Spleen (tissue), 7 donors: ENCODE measurements around the gene CYS1.

ENCODE experiments used
- POLR2A ChIP-seq, 3 donors: fragments of 450-650 bp; IDR thresholded peaks; one replicate each; pipeline ENCODE4 v1.5.1; 2017; ENCODE audit warnings: antibody characterized with exemption in 3 of 3, mild to moderate bottlenecking in 1 of 3
- POLR2AphosphoS5 ChIP-seq, 3 donors: sonication (generic); formaldehyde crosslinking; IDR thresholded peaks; one replicate each; pipeline ENCODE4 v1.5.1; 2017; ENCODE audit warnings: antibody characterized with exemption in 3 of 3
- TF ChIP-seq, protein P1 (sequence below), 11 experiments: fragments of 200-600 bp in 7 of 11; fragments of 450-650 bp in 4 of 11; sonication (generic) in 4 of 11; IDR thresholded peaks in 8 of 11; conservative IDR thresholded peaks in 3 of 11; 1 replicate in 7 of 11; 2 replicates in 4 of 11; pipeline versions ENCODE4 v1.4.0 to v1.8.0; 2016 to 2021; ENCODE audit warnings: antibody characterized with exemption in 11 of 11, inconsistent platforms in 4 of 11, mild to moderate bottlenecking in 1 of 11
- donor health status: DM: no; HTN: no; CAD: no; lungs with moderate emphysema.
- donor health status: DM: no; HTN: no; CAD: no.
- donor health status: DM: no; HTN: no; CAD: no.

DNA sequence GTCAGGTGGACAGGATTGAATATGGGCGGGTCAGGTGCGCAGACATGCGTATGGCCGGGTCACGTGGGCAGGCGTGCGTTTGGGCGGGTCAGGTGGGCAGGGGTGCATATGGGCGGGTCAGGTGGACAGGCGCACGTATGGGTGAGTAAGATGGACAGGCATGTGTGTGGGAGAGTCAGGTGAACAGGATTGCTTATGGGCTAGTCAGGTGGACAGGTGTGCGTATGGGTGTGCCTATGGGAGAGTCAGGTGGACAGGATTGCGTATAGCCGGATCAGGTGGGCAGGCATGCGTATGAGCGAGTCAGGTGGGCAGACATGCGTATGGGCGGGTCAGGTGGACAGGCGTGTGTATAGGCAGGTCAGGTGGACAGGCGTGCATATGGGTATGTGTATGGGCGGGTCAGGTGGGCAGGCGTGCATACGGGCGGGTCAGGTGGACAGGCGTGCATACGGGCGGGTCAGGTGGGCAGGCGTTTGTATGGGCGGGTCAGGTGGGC, 67.2 kb downstream of the CYS1 start:
- TF ChIP-seq, protein P1, sequence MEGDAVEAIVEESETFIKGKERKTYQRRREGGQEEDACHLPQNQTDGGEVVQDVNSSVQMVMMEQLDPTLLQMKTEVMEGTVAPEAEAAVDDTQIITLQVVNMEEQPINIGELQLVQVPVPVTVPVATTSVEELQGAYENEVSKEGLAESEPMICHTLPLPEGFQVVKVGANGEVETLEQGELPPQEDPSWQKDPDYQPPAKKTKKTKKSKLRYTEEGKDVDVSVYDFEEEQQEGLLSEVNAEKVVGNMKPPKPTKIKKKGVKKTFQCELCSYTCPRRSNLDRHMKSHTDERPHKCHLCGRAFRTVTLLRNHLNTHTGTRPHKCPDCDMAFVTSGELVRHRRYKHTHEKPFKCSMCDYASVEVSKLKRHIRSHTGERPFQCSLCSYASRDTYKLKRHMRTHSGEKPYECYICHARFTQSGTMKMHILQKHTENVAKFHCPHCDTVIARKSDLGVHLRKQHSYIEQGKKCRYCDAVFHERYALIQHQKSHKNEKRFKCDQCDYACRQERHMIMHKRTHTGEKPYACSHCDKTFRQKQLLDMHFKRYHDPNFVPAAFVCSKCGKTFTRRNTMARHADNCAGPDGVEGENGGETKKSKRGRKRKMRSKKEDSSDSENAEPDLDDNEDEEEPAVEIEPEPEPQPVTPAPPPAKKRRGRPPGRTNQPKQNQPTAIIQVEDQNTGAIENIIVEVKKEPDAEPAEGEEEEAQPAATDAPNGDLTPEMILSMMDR (IDR thresholded peaks at IDR 0.05 in 8 of 11, conservative IDR thresholded peaks at IDR 0.05 in 3 of 11): no peak
- TF ChIP-seq POLR2A (IDR thresholded peaks at IDR 0.05) (no peak), POLR2AphosphoS5 (IDR thresholded peaks at IDR 0.05) (no peak)
